Karpas-422 (cell line): ENCODE measurements around the gene PNMA3. TPM values are rescaled to one million over a fixed set of nuclear protein-coding genes. Genes with fewer than 3 reads are reported as not detected.
"Not testable (repeated sequence)": the region's sequence is repeated elsewhere in the genome, so short reads cannot be mapped to it uniquely, and the experiment has no call there.

Experiments
- DNase-seq: peaks from one replicate; pipeline ENCODE4 v3.0.0-alpha.2; 2015
- H2AFZ ChIP-seq: fragments of 200-600 bp; sonication (generic); 2 replicates; pipeline ENCODE4 v1.6.1; 2014; ENCODE audit warnings: antibody characterized with exemption, low read length, mixed read lengths
- H3K27ac ChIP-seq: fragments of 200-600 bp; sonication (generic); 2 replicates; pipeline ENCODE4 v1.5.1; 2014; ENCODE audit warnings: mild to moderate bottlenecking, low read length, moderate library complexity
- H3K27me3 ChIP-seq: fragments of 200-600 bp; sonication (generic); 2 replicates; pipeline ENCODE4 v1.6.1; 2014; ENCODE audit warnings: low read length, mixed read lengths
- H3K36me3 ChIP-seq: fragments of 200-600 bp; sonication (generic); 2 replicates; pipeline ENCODE4 v1.6.1; 2014; ENCODE audit warnings: low read length, mixed read lengths; ENCODE audit not compliant: insufficient read depth
- H3K4me1 ChIP-seq: fragments of 200-600 bp; sonication (generic); 2 replicates; pipeline ENCODE4 v1.6.1; 2014; ENCODE audit warnings: mild to moderate bottlenecking, low read length, mixed read lengths
- H3K4me2 ChIP-seq: fragments of 200-600 bp; sonication (generic); 2 replicates; pipeline ENCODE4 v1.6.1; 2014; ENCODE audit warnings: low read length, low read depth, mild to moderate bottlenecking; ENCODE audit not compliant: poor library complexity, severe bottlenecking
- H3K4me3 ChIP-seq: fragments of 200-600 bp; sonication (generic); 2 replicates; pipeline ENCODE4 v1.5.1; 2014; ENCODE audit warnings: mild to moderate bottlenecking, antibody characterized with exemption, low read length, mixed read lengths
- H3K79me2 ChIP-seq: fragments of 200-600 bp; sonication (generic); 2 replicates; pipeline ENCODE4 v1.6.1; 2014; ENCODE audit warnings: mild to moderate bottlenecking, low read length, mixed read lengths
- H3K9ac ChIP-seq: fragments of 200-600 bp; sonication (generic); 2 replicates; pipeline ENCODE4 v1.6.0; 2014; ENCODE audit warnings: low read length
- H3K9me2 ChIP-seq: fragments of 200-600 bp; sonication (generic), shearing (Covaris generic); replicated peaks from 2 replicates; pipeline ENCODE4 v1.6.0; 2014; ENCODE audit warnings: mild to moderate bottlenecking, low read length, moderate library complexity; ENCODE audit not compliant: insufficient read depth
- H3K9me3 ChIP-seq: fragments of 300-700, 200-600 bp; sonication (generic); 2 replicates; pipeline ENCODE4 v1.6.1; 2014; ENCODE audit warnings: low read length, mixed read lengths
- H4K20me1 ChIP-seq: fragments of 200-600 bp; sonication (generic); 2 replicates; pipeline ENCODE4 v1.6.1; 2014; ENCODE audit warnings: mild to moderate bottlenecking, antibody characterized with exemption, low read length, low read depth; ENCODE audit not compliant: insufficient read depth
- total RNA-seq: library from RNA; depleted of rRNA; stranded (reverse); fragments of >200 nt; shearing (Covaris generic); gene quantifications from 2 replicates; pipeline ENCODE4 v1.2.3, GENCODE V29; 2014; ENCODE audit warnings: low replicate concordance; rRNA removed

The PNMA3 gene, protein sequence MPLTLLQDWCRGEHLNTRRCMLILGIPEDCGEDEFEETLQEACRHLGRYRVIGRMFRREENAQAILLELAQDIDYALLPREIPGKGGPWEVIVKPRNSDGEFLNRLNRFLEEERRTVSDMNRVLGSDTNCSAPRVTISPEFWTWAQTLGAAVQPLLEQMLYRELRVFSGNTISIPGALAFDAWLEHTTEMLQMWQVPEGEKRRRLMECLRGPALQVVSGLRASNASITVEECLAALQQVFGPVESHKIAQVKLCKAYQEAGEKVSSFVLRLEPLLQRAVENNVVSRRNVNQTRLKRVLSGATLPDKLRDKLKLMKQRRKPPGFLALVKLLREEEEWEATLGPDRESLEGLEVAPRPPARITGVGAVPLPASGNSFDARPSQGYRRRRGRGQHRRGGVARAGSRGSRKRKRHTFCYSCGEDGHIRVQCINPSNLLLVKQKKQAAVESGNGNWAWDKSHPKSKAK
- total RNA-seq, result not detected in 2 replicates

DNA sequence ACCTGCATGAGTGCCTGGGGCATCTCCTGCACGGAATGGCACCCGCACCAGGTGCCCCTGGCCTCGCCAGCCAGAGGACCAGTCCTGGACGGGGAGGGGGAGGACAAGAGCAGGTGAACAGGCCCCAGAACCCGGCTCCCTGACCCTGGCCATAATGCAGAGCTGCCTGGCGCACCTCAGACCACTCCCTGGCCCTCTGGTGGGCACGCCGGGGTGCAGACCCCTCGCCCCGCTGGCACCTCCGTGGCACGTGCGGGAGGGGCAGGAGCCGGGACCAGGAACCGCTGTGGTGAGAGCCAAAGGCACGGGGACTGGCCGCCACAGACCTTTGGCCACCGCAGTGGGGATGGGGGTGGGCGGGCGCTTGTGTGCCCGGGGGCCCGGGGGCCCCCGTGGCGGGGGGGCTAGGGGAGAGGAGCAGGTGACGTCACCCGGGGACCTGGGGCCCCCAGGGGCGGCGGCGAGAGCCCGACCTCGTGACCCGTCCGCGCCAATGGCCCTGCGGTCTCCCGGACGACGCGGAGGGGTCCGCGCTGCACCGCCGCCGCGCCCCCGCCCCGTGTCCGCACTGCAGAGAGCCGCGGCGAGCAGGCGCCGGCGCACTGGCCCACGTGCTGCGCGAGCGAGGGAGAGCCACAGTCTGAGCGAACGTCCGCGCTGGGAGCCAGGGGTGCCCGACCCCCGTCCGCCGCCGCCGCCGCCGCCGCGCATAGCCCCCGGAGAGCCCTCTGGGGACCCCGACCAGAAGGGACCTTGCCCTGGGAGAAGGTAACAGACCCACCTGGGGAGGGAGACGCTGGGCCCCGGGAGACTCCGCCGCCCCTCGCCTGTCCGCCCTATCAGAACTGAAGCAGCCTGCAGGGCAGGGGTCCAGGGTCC is at the start of gene PNMA3:
Gene PNMA3 (plus strand): TSS at position 600 of the 879 bp plus-strand sequence. CDS start 586 bp downstream, outside the sequence.
- Histone ChIP-seq H4K20me1 (no peaks in the 10 kb centered on the region), H3K27me3 (no peaks in the 10 kb centered on the region), H3K4me2 (no peak within 1 kb of the TSS), H2AFZ (no peak within 1 kb of the TSS), H3K9me3 (no peaks in the 10 kb centered on the region), H3K79me2 (no peaks in the 10 kb centered on the region), H3K9ac (no peak within 1 kb of the TSS), H3K36me3 (no peaks in the 10 kb centered on the region), H3K27ac (no peak within 1 kb of the TSS), H3K9me2 (no peaks in the 10 kb centered on the region), H3K4me1 (no peaks in the 10 kb centered on the region), H3K4me3 (no peak within 1 kb of the TSS)
- no peak for DNase-seq

DNA sequence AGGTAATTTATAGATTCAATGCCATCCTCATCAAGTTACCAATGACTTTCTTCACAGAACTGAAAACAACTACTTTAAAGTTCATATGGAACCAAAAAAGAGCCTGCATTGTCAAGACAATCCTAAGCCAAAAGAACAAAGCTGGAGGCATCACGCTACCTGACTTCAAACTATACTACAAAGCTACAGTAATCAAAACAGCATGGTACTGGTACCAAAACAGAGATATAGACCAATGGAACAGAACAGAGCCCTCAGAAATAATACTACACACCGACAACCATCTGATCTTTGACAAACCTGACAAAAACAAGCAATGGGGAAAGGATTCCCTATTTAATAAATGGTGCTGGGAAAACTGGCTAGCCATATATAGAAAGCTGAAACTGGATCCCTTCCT is 39.1 kb upstream of the PNMA3 start:
- not testable (repeated sequence) for H3K79me2 ChIP-seq, H3K9me3 ChIP-seq, H3K4me1 ChIP-seq, H3K9me2 ChIP-seq, H3K27ac ChIP-seq, H3K36me3 ChIP-seq, H3K4me2 ChIP-seq, H3K9ac ChIP-seq, H4K20me1 ChIP-seq, H3K4me3 ChIP-seq, H2AFZ ChIP-seq, H3K27me3 ChIP-seq, DNase-seq

DNA sequence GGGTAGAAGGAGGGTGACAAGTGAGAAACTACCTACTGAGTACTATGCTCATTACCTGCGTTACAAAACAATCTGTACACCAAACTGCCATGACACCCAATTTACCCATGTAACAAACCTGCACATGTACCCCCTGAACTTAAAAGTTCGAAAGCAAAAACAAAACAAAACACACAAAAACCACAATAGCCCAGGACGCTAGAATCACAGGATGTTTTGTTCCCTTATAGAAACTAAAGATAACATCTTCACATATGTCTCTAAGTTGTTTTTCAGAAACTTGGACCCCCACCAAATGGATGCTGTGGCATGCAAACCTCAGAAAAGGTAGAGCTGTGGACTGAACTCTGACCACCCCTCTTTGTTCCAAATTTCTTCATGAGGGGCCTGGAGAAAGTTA is 37.1 kb upstream of the PNMA3 start:
- Histone ChIP-seq H3K4me3 (no peak overlapping the region), H4K20me1 (no peaks in the 10 kb centered on the region), H2AFZ (no peak overlapping the region), H3K4me2 (no peak overlapping the region), H3K9me3 (no peaks in the 10 kb centered on the region), H3K4me1 (no peaks in the 10 kb centered on the region), H3K9ac (no peak overlapping the region), H3K9me2 (no peaks in the 10 kb centered on the region), H3K36me3 (no peaks in the 10 kb centered on the region), H3K27me3 (no peaks in the 10 kb centered on the region), H3K27ac (no peak overlapping the region), H3K79me2 (no peaks in the 10 kb centered on the region)
- no peak for DNase-seq

DNA sequence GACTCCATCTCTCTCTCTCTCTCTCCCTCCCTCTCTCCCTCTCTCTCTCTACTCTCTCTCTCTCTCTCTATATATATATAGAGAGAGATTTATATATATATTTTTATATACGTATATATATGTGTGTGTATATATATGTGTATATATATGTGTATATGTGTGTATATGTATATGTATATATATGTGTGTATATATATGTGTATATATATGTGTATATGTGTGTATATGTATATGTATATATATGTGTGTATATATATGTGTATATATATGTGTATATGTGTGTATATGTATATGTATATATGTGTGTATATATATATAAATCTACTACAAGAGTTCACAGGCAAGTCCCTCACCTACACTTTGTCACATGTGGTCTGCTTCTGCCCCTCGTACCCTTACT is 29.8 kb upstream of the PNMA3 start:
- not testable (repeated sequence) for H3K79me2 ChIP-seq, H3K4me2 ChIP-seq, H3K4me1 ChIP-seq, H2AFZ ChIP-seq, H4K20me1 ChIP-seq, H3K27me3 ChIP-seq, H3K27ac ChIP-seq, H3K9ac ChIP-seq, DNase-seq, H3K9me2 ChIP-seq, H3K36me3 ChIP-seq, H3K9me3 ChIP-seq, H3K4me3 ChIP-seq

DNA sequence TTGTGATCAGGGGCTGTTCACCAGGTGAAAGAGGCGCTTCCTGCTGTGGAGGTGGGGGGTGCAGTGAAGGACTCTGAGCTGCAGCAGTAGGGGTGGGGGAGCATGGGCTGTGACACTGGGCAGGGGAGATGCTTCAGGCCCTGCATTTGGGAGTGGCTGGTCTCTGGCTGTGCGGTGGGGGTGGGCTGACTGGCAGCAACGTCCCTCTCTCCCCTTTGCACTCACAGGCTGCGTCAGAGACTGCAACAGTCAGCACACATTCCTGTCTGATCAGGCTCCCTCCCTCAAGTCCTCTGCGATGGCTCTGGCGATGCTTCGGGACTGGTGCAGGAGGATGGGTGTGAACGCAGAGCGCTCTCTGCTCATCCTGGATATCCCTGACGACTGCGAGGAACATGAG is 27.8 kb upstream of the PNMA3 start:
- not testable (repeated sequence) for H3K36me3 ChIP-seq, H3K9me2 ChIP-seq, H3K4me1 ChIP-seq, H3K27me3 ChIP-seq, H3K9me3 ChIP-seq, H3K27ac ChIP-seq, H4K20me1 ChIP-seq, H3K79me2 ChIP-seq, H3K9ac ChIP-seq, DNase-seq, H3K4me3 ChIP-seq, H3K4me2 ChIP-seq, H2AFZ ChIP-seq

DNA sequence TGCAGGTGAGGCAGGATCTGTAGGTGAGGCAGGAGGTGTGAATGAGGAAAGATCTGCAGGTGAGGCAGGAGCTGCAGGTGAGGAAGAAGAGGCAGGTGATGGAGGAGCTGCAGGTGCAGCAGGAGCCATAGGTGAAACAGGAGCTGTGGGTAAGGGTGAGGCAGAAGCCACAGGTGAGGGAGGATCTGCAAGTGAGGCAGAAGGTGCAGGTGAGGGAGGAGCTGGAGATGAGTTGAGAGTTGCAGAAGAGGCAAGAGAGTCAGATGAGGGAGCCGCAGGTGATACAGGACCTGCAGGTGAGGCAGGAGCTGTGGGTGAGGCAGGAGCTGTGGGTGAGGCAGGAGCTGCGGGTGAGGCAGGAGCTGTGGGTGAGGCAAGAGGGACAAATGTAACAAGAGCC is 27.1 kb upstream of the PNMA3 start:
- Histone ChIP-seq H3K9ac (no peak overlapping the region), H3K9me2 (no peaks in the 10 kb centered on the region), H3K27me3 (no peaks in the 10 kb centered on the region), H3K36me3 (no peaks in the 10 kb centered on the region), H3K4me3 (no peak overlapping the region), H3K27ac (no peak overlapping the region), H3K4me2 (no peak overlapping the region), H2AFZ (no peak overlapping the region), H4K20me1 (no peaks in the 10 kb centered on the region), H3K9me3 (no peaks in the 10 kb centered on the region), H3K4me1 (peaks cover 6% of the 10 kb centered on the region; the same call in 1 of the 2 replicates), H3K79me2 (no peaks in the 10 kb centered on the region)
- no peak for DNase-seq

DNA sequence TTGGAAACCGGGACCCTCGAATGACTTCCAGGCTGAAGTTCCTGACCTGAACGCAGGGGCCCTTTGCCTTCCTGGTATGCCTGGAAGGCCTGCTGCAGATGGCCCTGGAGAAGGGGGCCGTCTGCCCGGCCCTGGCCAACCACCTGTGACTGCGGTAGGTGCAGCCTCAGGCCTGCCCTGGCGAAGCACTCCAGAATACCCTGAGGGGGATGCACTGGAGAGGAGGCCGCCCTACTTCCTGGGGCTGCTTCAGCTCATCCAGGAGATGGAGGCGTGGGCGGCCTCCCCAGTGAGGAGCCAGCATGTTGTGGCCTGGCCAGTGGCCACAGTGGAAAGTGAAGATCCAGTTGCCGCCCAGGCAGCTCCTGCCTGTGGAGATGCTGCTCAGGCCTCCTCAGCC is 26.4 kb upstream of the PNMA3 start:
- Histone ChIP-seq H3K4me1 (peaks cover 6% of the 10 kb centered on the region; the same call in 1 of the 2 replicates), H3K27me3 (no peaks in the 10 kb centered on the region), H3K79me2 (no peaks in the 10 kb centered on the region), H3K9ac (no peak overlapping the region), H3K27ac (no peak overlapping the region), H3K4me3 (no peak overlapping the region), H3K4me2 (no peak overlapping the region), H3K9me2 (no peaks in the 10 kb centered on the region), H2AFZ (no peak overlapping the region), H3K36me3 (no peaks in the 10 kb centered on the region), H3K9me3 (no peaks in the 10 kb centered on the region), H4K20me1 (no peaks in the 10 kb centered on the region)
- DNase-seq, result no peak

DNA sequence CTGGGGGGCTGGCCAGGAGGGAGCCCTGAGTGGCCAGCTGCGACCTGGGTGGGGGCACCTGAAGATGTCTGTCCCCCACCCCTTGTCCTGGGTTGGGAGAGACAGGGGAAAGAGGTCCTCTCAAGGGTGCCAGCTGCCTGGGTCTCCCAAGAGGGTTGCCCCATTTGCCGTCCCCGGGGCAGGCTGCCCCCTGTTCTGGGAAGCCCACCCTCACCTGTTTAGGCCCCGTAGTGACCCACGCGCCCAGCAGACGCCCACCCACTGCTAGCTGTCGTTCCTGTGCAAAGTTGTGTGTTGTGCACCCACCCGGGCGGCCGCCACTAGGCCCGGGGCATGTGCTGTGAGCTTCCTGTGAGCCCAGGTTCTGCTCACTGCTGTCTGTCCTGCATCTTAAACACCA is 25.5 kb upstream of the PNMA3 start:
- Histone ChIP-seq H3K9me2 (no peaks in the 10 kb centered on the region), H3K36me3 (no peaks in the 10 kb centered on the region), H3K4me1 (peaks cover 6% of the 10 kb centered on the region; the same call in 1 of the 2 replicates), H3K27ac (no peak overlapping the region), H2AFZ (no peak overlapping the region), H3K9me3 (no peaks in the 10 kb centered on the region), H4K20me1 (no peaks in the 10 kb centered on the region), H3K4me3 (no peak overlapping the region), H3K79me2 (no peaks in the 10 kb centered on the region), H3K9ac (no peak overlapping the region), H3K4me2 (no peak overlapping the region), H3K27me3 (no peaks in the 10 kb centered on the region)
- DNase-seq, result no peak
